Tongue (tissue), 2 donors: ENCODE data around the gene CISD3. TPM values are rescaled to one million over a fixed set of nuclear protein-coding genes. Genes with fewer than 3 reads are reported as not detected.

ENCODE experiments used
- DNase-seq: peaks from one replicate; pipeline ENCODE4 v3.0.0-alpha.2; 2015
- total RNA-seq: library from RNA; depleted of rRNA; stranded (reverse); fragments of >200 nt; gene quantifications from one replicate; pipeline ENCODE4 v1.2.3, GENCODE V29; 2014

The CISD3 gene
- total RNA-seq, 1 donor from 2014 or later, result 4.4 TPM

DNA sequence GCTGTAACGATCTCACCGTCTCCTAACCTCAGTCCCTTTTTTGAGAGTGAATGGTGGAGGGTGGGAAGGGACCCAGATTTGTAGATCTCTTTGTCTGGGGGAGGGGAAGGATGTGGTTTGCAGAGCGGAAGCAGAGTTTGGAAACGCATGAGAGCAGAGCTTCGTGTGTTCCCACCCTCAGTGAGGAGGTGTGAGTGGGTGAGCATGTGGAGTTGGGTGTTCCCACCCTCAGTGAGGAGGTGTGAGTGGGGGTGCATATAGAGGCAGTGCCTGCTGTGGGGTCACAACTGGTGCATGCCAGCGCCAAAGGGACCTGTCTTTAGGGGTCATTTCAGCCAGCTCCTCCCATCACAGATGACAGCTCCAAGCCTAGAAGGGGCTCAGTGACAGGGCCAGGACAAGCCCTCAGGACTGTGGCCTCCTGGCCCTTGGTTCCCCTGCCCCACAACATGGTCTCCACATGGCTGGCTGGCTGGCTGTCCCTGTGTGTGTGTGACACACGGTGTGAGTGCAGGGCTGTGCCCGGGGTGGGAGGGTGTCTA lies 1.8 kb upstream of the CISD3 start:
- no peak for DNase-seq

- DNase-seq, result no peak
Observed at GRCh38 chr17:38729368-38729885, 714 bp upstream of the CISD3 start.

GRCh38 chr17:38730526-38731379 lies 612 bp downstream of the CISD3 start:
- peak; percentile 59 for DNase-seq

DNA sequence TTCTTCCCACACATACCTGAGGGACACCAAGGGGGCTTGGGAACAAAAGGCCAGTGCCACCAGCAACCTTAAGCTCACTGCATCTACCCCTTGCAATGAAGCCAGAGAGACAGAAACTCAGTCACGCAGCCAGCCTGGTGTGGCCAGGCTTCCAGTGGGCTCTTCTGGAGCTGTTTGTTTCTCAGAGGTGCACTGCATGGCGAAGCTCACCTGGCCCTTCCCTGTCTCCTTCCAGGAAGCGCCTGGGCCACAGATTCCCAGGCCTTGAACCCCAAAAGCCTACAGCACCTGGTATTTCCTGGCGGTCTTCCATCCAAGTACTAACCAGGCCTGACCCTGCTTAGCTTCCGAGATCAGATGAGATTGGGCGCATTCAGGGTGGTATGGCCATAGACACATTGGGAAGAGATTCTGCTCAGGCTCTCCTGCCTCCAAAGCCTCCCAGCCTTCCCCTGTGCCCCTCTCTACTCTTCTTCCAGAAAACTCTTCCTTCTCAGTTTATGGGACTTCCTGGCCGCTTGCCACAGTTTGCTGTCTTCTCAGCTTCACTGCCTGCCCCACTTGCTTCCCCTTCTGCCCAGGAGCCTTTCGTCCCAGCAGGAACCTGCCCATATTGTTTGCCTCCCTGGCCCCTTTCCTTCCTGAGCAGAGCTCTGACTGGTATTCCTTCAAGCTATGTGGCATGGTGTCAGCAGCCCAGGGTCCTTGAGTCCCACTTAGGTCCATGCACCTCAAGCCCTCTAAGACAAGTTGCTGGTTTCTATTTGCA lies 1.6 kb downstream of the CISD3 start:
- DNase-seq, result no peak

DNA sequence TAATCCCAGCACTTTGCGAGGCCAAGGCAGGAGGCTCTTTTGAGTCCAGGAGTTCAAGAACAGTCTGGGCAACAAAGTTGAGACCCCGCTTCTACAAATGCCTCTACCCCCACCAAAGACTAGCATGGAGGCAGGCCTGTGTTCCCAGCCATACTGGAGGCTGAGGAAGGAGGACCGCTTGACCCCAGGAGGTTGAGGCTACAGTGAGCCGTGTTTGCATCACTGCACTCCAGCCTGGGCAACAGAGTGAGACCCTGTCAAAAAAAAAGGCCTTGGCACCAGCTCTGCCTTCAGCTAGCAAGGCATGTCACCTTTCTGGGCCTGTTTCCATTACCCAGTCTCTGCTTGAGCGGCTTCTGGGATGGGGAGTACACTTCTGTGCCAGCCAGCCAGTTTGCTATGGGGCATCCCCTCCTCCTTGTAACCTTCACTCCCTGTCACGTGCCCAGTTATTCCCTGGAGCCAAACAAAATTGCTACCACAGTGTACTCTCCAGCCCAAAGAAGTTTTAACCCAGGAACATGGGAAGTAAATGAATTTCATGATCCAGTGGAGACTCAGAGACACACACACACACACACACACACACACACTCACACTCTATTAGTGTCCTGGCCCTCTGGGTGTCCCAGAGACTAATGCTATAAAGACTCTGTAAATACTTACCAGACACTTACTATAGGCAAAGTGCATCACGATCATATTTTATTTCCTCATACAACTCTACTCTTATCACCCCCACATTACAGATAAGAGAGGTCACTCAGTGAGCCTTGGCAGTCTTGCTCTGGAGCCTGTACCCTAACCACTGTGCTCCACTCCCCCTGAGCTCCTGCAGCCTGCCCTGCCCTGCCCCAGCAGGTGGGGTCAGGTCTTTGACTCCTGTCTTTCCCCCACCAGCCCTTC lies 2.5 kb downstream of the CISD3 start:
- no peak for DNase-seq

- no peak for DNase-seq
Observed at GRCh38 chr17:38733282-38733981, 3.3 kb downstream of the CISD3 start.

- no peak for DNase-seq
Observed at GRCh38 chr17:38733982-38734973, 4.1 kb downstream of the CISD3 start.

DNA sequence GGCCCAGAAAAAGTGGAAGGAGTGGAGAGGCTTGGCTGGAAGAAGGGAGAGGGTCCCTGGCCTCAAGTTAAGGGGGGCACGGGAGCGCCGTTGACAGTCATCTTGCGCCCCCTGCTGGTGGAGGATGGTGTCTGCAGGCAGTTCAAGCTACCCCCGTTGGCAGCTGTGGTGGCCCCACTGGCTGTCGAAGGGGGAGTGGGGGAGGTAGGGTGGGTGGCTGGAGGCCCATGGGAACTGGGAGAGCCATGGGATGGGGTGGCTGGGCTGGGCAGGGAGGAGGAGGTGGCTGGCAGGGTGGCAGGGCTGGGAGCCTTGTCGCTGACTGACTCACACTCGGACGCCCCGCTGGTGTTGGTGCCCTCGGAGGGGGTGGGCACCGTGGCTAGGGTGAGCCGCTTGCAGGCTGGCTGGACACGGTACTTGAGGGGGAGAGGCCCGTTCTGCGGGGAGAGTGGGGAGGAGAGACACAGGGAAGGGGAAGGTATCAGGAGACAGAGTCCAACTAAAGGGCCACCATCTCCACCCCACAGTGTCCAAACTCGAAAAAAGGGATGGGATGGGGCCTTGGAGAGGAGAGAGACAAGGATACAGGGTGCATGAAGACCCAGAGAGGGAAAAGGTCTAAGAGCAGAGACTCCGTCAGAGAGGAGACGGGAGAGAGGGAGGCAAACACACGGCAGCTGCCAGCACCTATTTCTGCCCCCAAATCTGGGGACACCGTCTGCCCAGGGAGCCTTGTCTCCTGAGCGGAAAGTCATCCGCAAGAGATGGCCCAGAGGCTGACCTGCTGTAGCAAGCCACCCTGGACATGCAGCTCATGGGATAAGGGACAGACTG lies 5.2 kb downstream of the CISD3 start:
- peak; percentile 82 for DNase-seq

DNA sequence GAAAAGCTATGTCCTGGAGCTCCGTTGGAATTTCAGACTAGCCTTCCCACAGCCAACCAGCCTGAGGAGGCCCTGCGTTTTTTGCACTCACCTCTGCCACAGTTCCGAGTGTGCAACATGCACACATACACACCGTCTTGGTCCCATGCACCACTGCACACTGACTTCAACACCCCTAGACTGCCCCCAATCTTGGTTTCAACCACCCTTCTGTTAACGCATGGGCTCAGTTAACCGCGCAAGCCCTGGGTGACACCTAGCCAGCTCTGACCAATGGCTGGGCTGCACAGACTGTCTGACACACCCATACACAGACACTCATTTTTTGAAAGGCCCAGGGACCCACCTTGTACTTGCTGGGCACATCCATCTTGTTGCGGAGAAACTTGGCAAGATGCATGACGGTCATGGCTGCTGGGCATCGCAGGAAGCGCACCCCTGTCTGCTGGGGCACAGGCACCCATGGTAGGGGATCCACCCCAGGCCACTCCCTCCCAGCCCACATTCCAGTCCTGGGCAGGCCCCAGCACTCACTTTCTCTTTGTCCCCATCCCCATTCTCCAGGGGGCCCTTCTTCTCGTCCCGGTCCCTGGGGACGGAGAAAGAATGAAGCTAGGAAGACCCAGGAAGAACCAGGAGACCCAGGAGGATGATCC lies 8.0 kb downstream of the CISD3 start:
- DNase-seq, result no peak

- DNase-seq, result no peak
Observed at GRCh38 chr17:38738686-38739085, 8.5 kb downstream of the CISD3 start.

- DNase-seq, result no peak
Observed at GRCh38 chr17:38739305-38739704, 9.2 kb downstream of the CISD3 start.

DNA sequence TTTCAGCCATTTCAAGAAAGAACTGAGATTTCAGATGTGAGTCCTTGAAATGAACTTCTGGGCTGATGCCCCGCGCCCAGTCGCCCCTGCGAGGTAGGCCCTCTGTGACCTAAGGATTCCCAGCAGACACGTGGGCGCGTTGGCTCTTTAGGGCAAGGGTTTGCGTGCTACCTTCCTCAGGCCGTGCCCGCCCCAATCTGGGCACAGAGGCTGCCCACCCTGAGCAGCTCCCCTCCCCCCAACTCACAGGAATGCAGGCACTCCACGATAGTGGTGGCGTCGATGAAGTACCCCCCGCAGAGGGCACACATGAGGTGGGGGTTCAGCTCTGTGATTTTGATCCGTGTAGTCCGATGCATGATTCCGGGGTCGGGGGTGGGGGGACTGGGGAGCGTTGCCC lies 9.9 kb downstream of the CISD3 start:
- DNase-seq, result no peak

- no peak for DNase-seq
Observed at GRCh38 chr17:38740806-38741205, 10.7 kb downstream of the CISD3 start.

GRCh38 chr17:38741461-38741860 lies 11.3 kb downstream of the CISD3 start:
- DNase-seq, result peak; percentile 74

DNA sequence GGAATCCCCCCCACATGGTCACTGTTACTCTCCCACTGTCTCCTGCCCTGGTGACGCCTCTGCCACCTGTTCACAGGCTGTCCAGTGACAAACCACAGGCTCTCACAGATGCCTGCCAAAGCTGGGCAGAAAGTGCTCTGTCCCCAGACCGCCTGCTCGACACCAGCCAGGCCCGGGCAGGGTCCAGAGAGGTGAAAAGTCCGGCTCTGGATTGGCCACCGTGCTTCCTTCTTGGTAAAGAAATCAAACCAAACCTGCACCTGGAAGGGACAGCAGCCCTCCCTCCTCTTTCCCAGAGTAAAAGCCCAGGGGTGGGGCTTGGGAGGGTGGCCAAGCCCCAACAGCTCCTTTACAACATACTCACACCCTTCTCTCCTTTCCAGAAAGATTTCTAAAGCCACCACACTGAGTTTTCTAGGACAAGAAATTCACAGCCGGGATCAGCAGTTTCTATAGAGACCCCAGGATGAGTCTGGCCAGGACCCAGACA lies 11.8 kb downstream of the CISD3 start:
- DNase-seq, result peak; percentile 90

DNA sequence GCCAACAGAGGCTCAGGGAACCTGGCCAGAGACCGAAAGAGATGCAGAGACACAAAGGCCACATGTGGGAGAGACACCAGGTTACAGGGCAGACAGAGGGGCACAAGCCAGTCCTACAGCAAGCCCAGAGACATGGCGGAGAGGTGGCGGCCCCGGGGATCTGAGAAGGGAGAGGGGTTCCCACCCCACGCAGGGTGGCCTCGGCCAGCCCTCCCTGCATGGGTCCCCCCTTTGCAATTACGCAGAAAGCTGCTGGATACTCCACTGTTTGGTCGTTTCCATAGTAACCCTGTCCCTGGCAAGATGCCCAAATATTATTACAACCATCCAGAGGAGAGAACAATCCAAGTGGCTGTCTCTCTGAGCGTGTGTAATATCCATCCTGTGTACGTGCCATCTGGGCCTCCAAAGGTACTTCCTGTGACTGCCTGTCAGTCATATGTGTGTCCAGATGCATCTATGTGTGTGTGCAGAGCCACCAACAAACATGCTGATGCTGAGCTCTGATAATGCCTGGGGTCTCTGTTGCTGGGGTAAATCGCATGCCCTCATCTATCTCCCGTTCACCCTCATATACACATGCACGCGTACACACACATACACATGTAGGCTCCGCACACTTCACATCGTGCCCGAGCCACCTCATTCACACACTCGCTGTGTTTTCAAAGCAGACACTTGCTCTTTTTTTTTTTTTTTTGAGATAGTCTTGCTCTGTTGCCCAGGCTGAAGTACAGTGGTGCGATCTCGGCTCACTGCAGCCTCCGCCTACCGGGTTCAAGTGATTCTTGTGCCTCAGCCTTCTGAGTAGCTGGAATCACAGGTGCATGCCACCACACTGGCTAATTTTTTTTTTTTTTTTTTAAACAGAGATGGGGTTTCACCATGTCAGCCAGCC lies 12.5 kb downstream of the CISD3 start:
- peak; percentile 98 for DNase-seq

- peak; percentile 35 for DNase-seq
Observed at GRCh38 chr17:38743556-38744171, 13.5 kb downstream of the CISD3 start.
